Kidney (tissue), 22 donors: ENCODE results near the gene ARMC12. TPM values are rescaled to one million over a fixed set of nuclear protein-coding genes. Genes with fewer than 3 reads are reported as not detected.
"Not testable (repeated sequence)": the region's sequence is repeated elsewhere in the genome, so short reads cannot be mapped to it uniquely, and the experiment has no call there.

Source experiments
- DNase-seq, 5 donors: peaks; one replicate each; pipeline ENCODE4 v3.0.0-alpha.2; 2013 to 2020
- FAIRE-seq: peaks from 2 replicates; lab custom pipeline; 2012; peaks lifted over from hg19 to GRCh38; lab: Jason Lieb, UNC
- H3K27ac ChIP-seq, 2 donors: one replicate each; pipeline ENCODE4 v1.7.0; 2013; ENCODE audit warnings: low read depth in 2 of 2, low read length in 2 of 2, inconsistent platforms in 1 of 2
- H3K27me3 ChIP-seq: one replicate; pipeline ENCODE4 v1.7.1; 2013; ENCODE audit warnings: low read length, inconsistent platforms; ENCODE audit not compliant: control insufficient read depth, insufficient read depth
- H3K36me3 ChIP-seq, 3 donors: one replicate each; pipeline versions ENCODE4 v1.7.0 to v1.7.1; 2013; ENCODE audit warnings: low read length in 3 of 3, control low read depth in 1 of 3, inconsistent platforms in 1 of 3; ENCODE audit not compliant: insufficient read depth in 3 of 3, control insufficient read depth in 2 of 3
- H3K4me1 ChIP-seq, 3 donors: one replicate each; pipeline versions ENCODE4 v1.7.0 to v1.7.1; 2013; ENCODE audit warnings: low read length in 3 of 3, inconsistent platforms in 1 of 3, low read depth in 1 of 3; ENCODE audit not compliant: control insufficient read depth in 2 of 3, insufficient read depth in 2 of 3
- H3K4me3 ChIP-seq, 3 donors: one replicate each; pipeline versions ENCODE4 v1.7.0 to v1.8.1; 2013; ENCODE audit warnings: low read length in 3 of 3, control low read depth in 1 of 3, inconsistent platforms in 1 of 3
- H3K9ac ChIP-seq, 3 donors: one replicate each; pipeline versions ENCODE4 v1.7.0 to v1.7.1; 2013; ENCODE audit warnings: low read length in 3 of 3, control low read depth in 1 of 3, inconsistent platforms in 1 of 3
- H3K9me3 ChIP-seq, 3 donors: one replicate each; pipeline versions ENCODE4 v1.7.0 to v1.7.1; 2013; ENCODE audit warnings: low read length in 3 of 3, control low read depth in 1 of 3, inconsistent platforms in 1 of 3; ENCODE audit not compliant: control insufficient read depth in 2 of 3, insufficient read depth in 1 of 3
- CTCF ChIP-seq: IDR thresholded peaks from 3 replicates; pipeline ENCODE4 v1.5.1; 2012; ENCODE audit warnings: mild to moderate bottlenecking, moderate library complexity, borderline replicate concordance; ENCODE audit not compliant: insufficient read depth; ENCODE audit errors: extremely low read depth
- intact Hi-C: fragments of 100-400 bp; cut with DNase I; formaldehyde crosslinking; loops from one replicate; pipeline ENCODE4 v1.11.1; 2022
- long read RNA-seq, 10 donors: library from polyadenylated mRNA in 1 of 10; unstranded in 1 of 10; transcript quantifications; one replicate each; pipeline ENCODE4 v2.0.0 and lab custom pipeline, GENCODE V29; 2021 to 2026
- polyA plus RNA-seq: library from polyadenylated mRNA; stranded (reverse); fragments of 350-450 nt; fragmentation: Illumina TruSeq; extraction: RNeasy Lipid Tissue Mini Kit (QIAGEN cat#74804); gene quantifications from one replicate; pipeline ENCODE4 v1.2.3, GENCODE V29; 2014; ENCODE audit warnings: low read depth, low replicate concordance; ENCODE audit not compliant: insufficient read depth
- total RNA-seq: library from RNA; stranded (reverse); fragmentation: NEBNext Ultra II Directional; extraction: Animal tissue kit (Norgen Biotek cat#: 25700); gene quantifications from one replicate; pipeline ENCODE4 v1.2.1, GENCODE V29; 2021
- donor health status: control.
- donor health status: control.
- donor health status: control.
- donor health status: control.
- donor health status: control.
- donor health status: DM: yes; HTN: yes; CAD: no.
- donor health status: Normal renal cell carcinoma (clear cell type).

Gene ARMC12
- total RNA-seq (0.47 TPM), polyA plus RNA-seq (0.69 TPM)
- long read RNA-seq, donor 1, result 0 reads
- long read RNA-seq, donor 2, result 0 reads
- long read RNA-seq, donor 3, partial matches to known transcripts, result 23 of 23 reads
- long read RNA-seq, donor 3, other reads (novel, unspliced or antisense), result 0 of 23 reads
- long read RNA-seq, donor 4, result 0 reads
- long read RNA-seq, donor 5, result 0 reads
- long read RNA-seq, donor 6, result 0 reads
- long read RNA-seq, donor 7, result 0 reads
- long read RNA-seq, donor 8, result 0 reads
- long read RNA-seq, donor 9, result 0 reads
- long read RNA-seq, donor 10, result 0 reads

GRCh38 chr6:35736982-35737412, at the start of gene ARMC12:
Gene ARMC12, plus strand, starts transcription at chr6:35737032. Its CDS starts 77 bp downstream, at chr6:35737109.
- DNase-seq (no peak), FAIRE-seq (no peak)
- Histone ChIP-seq H3K36me3 (no peaks in the 10 kb centered on the region), H3K4me1 (peaks cover 3 to 24% (median 17%) of the 10 kb centered on the region in 3 donors), H3K9me3 (no peaks in the 10 kb centered on the region), H3K27ac (no peak within 1 kb of the TSS), H3K27me3 (no peaks in the 10 kb centered on the region), H3K9ac (peak within 1 kb of the TSS in 1 of 3 donors; percentile 67), H3K4me3 (no peak within 1 kb of the TSS)
- no peak for TF ChIP-seq CTCF
- intact Hi-C loops, result loop anchor here (5.0 kb wide), 2 partner anchors 155 to 215 kb away; no protein-coding TSS in a partner anchor

- Histone ChIP-seq H3K27me3 (no peaks in the 10 kb centered on the region), H3K27ac (peak overlapping the region; percentile 39 to 83), H3K9ac (peak overlapping the region; percentile 83 to 94 (median 87)), H3K4me3 (peak overlapping the region; percentile 90 to 100 (median 93)), H3K9me3 (no peaks in the 10 kb centered on the region), H3K36me3 (no peaks in the 10 kb centered on the region), H3K4me1 (peaks cover 0 to 9% (median 0%) of the 10 kb centered on the region in 3 donors)
- TF ChIP-seq CTCF, result no peak
- DNase-seq (peak; percentile 56 to 87 (median 72)), FAIRE-seq (no peak)
- intact Hi-C loops, result loop anchor here (5.0 kb wide), 1 partner anchor 39 kb away; no protein-coding TSS in a partner anchor
These were observed 48.9 kb upstream of the ARMC12 start for GRCh38 chr6:35687658-35688604.

GRCh38 chr6:35688605-35689322, 48.1 kb upstream of the ARMC12 start, which contains the start of gene FKBP5:
Gene FKBP5, minus strand, starts transcription at chr6:35688915. Its CDS starts 46,091 bp downstream, at chr6:35642824.
- Histone ChIP-seq H3K9me3 (no peaks in the 10 kb centered on the region), H3K4me1 (peaks cover 0 to 9% (median 0%) of the 10 kb centered on the region in 3 donors), H3K27me3 (no peaks in the 10 kb centered on the region), H3K9ac (peak within 1 kb of the TSS; percentile 83 to 94 (median 87)), H3K36me3 (no peaks in the 10 kb centered on the region), H3K27ac (peak within 1 kb of the TSS; percentile 39 to 83), H3K4me3 (peak within 1 kb of the TSS; percentile 90 to 100 (median 93))
- intact Hi-C loops, result loop anchor here (5.0 kb wide), 1 partner anchor 39 kb away; no protein-coding TSS in a partner anchor
- DNase-seq, result peak; percentile 93 to 98 (median 95)
- TF ChIP-seq CTCF, result no peak
- no peak for FAIRE-seq

- H3K9ac ChIP-seq, FAIRE-seq, H3K27ac ChIP-seq, DNase-seq, H3K27me3 ChIP-seq, H3K4me3 ChIP-seq, H3K36me3 ChIP-seq, intact Hi-C loops, H3K4me1 ChIP-seq, H3K9me3 ChIP-seq: not testable (repeated sequence)
These were observed 46.8 kb upstream of the ARMC12 start for GRCh38 chr6:35690006-35690405.
